ENCODE measurements around the gene SIX3. TPM values are rescaled to one million over a fixed set of nuclear protein-coding genes. Genes with fewer than 3 reads are reported as not detected.

SIX3 gene
- total and polyA plus RNA-seq, 2 experiments from 2014 or later = 0.21 to 0.28 TPM

DNA sequence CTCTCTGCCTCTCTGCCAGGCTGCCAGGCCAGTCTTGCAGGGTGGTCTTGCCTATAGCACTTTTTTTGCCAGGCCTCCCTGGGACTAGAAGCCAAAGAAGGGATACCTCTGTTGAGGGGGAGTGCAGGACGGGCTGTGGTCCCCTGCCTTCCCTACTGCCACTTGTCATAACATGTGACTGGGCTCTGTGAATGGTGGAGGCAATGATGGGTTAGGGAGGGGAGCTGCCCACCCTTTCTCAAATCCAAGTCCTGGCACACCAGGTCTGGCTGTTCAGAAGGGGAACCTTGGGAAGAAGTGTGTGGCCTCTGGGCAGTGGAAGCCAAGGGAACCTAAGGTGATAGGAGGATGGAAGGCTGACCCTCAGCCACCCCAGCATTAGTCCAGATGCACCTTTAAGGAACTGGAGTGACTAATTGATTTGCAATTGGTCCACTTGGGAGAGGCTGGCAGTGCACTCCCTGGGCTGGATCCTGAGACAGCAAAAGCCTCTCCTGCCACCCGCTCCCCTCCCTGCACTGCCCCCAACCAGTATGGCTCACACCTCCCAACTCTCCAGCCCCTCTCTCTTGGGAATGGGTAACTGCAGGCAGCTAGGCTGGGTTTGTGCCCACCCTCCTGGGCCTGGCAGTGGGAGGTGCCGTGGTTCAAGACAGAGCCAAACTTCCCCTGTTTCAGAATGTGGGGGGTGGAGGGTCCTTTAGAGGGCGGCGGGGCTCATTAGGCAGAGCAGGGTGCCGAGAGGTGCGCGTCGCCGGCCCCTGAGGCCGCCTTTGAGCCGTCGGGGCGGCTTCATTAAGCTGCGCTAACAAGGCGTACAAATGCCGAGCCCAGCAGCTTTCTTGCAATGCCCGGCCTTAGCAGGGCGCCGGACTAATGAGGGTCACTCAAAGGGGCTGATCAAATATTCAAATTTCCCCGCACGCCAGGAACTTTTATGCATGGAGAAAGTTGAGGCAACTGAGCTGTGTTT lies 4.5 kb upstream of the SIX3 start:
- Mint-ChIP-seq H3K4me1 (peaks cover 55% of the 10 kb centered on the region), H3K27me3 (ENCODE audit: insufficient read depth, low read depth, poor library complexity) (peaks cover 95% of the 10 kb centered on the region), H3K36me3 (ENCODE audit: low read depth) (no peaks in the 10 kb centered on the region; the same call in 2 of the 3 replicates), H3K4me3 (peak overlapping the region; percentile 67), H3K9me3 (no peaks in the 10 kb centered on the region), H3K27ac (no peak overlapping the region)
- Histone ChIP-seq H4K20me1 (replicated peaks; ENCODE audit: insufficient read depth) (no peaks in the 10 kb centered on the region), H3F3A (replicated peaks; ENCODE audit: low read depth) (peaks cover 28% of the 10 kb centered on the region), H3K79me2 (replicated peaks; ENCODE audit: insufficient read depth) (no peaks in the 10 kb centered on the region), H2AFZ (0 out of 2 replicates have a peak overlapping the region, but pooled peaks have one; percentile 52), H3K4me2 (peak overlapping the region; percentile 94), H3K9me2 (ENCODE audit: insufficient read depth) (no peaks in the 10 kb centered on the region), H3K27ac (ENCODE audit: low read depth) (no peak overlapping the region), H3K27me3 (ENCODE audit: insufficient read depth) (peaks cover 100% of the 10 kb centered on the region), H3K4me1 (ENCODE audit: insufficient read depth) (peaks cover 71% of the 10 kb centered on the region), H3K4me3 (peak overlapping the region; percentile 66), H3K36me3 (ENCODE audit: insufficient read depth) (no peaks in the 10 kb centered on the region)
- TF ChIP-seq, protein P1, sequence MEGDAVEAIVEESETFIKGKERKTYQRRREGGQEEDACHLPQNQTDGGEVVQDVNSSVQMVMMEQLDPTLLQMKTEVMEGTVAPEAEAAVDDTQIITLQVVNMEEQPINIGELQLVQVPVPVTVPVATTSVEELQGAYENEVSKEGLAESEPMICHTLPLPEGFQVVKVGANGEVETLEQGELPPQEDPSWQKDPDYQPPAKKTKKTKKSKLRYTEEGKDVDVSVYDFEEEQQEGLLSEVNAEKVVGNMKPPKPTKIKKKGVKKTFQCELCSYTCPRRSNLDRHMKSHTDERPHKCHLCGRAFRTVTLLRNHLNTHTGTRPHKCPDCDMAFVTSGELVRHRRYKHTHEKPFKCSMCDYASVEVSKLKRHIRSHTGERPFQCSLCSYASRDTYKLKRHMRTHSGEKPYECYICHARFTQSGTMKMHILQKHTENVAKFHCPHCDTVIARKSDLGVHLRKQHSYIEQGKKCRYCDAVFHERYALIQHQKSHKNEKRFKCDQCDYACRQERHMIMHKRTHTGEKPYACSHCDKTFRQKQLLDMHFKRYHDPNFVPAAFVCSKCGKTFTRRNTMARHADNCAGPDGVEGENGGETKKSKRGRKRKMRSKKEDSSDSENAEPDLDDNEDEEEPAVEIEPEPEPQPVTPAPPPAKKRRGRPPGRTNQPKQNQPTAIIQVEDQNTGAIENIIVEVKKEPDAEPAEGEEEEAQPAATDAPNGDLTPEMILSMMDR (conservative IDR thresholded peaks at IDR 0.05; ENCODE audit: low read depth in 2 of 2) = no peak
- TF ChIP-seq EZH2phosphoT487 (IDR thresholded peaks at IDR 0.05; ENCODE audit: unreplicated experiment) = peak; percentile 56
- TF ChIP-seq EZH2 (IDR thresholded peaks at IDR 0.05; ENCODE audit: low read depth, unreplicated experiment) = peak; percentile 86
- DNase-seq (ENCODE audit: low spot score) (peak; percentile 81), ATAC-seq (peak; percentile 3)

DNA sequence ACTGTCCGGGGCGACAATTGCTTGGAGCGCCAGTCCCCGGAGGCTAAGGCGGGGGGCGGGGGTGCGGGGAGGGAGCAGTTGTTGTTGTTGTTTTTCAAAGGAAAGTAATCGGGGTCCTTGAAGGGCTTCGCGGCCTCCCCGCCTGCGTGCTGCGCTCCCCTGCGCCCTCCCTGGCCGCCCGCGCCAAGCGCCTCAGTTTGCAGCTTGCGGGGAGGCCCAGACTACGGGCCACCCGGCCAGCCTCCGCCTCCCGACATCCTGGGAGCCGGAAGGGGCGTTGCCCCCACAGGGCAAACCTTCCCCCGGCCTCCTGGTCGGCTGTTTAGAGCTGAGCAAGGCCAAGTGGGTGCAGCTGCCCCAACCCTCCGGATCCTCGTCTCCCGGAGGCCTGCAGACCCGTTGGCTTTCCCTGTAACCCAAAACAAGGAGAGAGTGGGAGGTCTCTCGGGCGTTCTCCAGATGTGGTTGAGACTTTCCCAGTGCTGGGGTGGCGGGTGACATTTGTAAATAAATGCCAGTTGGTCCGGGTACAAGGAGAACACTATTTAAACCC lies 3.7 kb upstream of the SIX3 start:
- Histone ChIP-seq H3K27ac (ENCODE audit: low read depth) (no peak overlapping the region), H3K79me2 (replicated peaks; ENCODE audit: insufficient read depth) (no peaks in the 10 kb centered on the region), H3K27me3 (ENCODE audit: insufficient read depth) (peaks cover 100% of the 10 kb centered on the region), H3K4me2 (peak overlapping the region; percentile 94), H3K36me3 (ENCODE audit: insufficient read depth) (no peaks in the 10 kb centered on the region), H3K9me2 (ENCODE audit: insufficient read depth) (no peaks in the 10 kb centered on the region), H2AFZ (0 out of 2 replicates have a peak overlapping the region, but pooled peaks have one; percentile 52), H3K4me3 (peak overlapping the region; percentile 66), H3F3A (replicated peaks; ENCODE audit: low read depth) (peaks cover 26% of the 10 kb centered on the region), H4K20me1 (replicated peaks; ENCODE audit: insufficient read depth) (no peaks in the 10 kb centered on the region), H3K4me1 (ENCODE audit: insufficient read depth) (peaks cover 64% of the 10 kb centered on the region)
- Mint-ChIP-seq H3K27ac (no peak overlapping the region), H3K4me1 (peaks cover 51% of the 10 kb centered on the region), H3K36me3 (ENCODE audit: low read depth) (no peaks in the 10 kb centered on the region; the same call in 2 of the 3 replicates), H3K9me3 (no peaks in the 10 kb centered on the region), H3K27me3 (ENCODE audit: insufficient read depth, low read depth, poor library complexity) (peaks cover 95% of the 10 kb centered on the region), H3K4me3 (peak overlapping the region; percentile 66)
- TF ChIP-seq, protein P1 (conservative IDR thresholded peaks at IDR 0.05; ENCODE audit: low read depth in 2 of 2) = peak; percentile 16 to 30; a peak in 3 of 4 replicates
- TF ChIP-seq POLR2AphosphoS5 (IDR thresholded peaks at IDR 0.05; ENCODE audit: low read depth) (no peak), EZH2 (IDR thresholded peaks at IDR 0.05; ENCODE audit: low read depth, unreplicated experiment) (peak; percentile 55)
- peak; percentile 19 for ATAC-seq
- DNase-seq (ENCODE audit: low spot score) = peak; percentile 90

Measured in GM23338 (cell line).